SK-N-MC (cell line): Measurements from ENCODE around the gene ZMYND8.
"Not testable (repeated sequence)": the region's sequence is repeated elsewhere in the genome, so short reads cannot be mapped to it uniquely, and the experiment has no call there.

Source experiments
- DNase-seq: peaks from one replicate; pipeline ENCODE4 v3.0.0-alpha.2; 2011; ENCODE audit warnings: low read depth, low spot score
- H3K27ac ChIP-seq: fragments of 200-600 bp; sonication (generic); 2 replicates; pipeline ENCODE4 v1.5.1; 2016; ENCODE audit warnings: mixed run types
- H3K36me3 ChIP-seq: fragments of 200-600 bp; sonication (generic); 2 replicates; pipeline ENCODE4 v1.6.1; 2017; ENCODE audit warnings: antibody characterized with exemption, low read length, mixed read lengths; ENCODE audit not compliant: insufficient read depth
- H3K4me3 ChIP-seq: fragments of 200-600 bp; sonication (generic); 2 replicates; pipeline ENCODE4 v1.5.1; 2016
- H3K9ac ChIP-seq: fragments of 200-600 bp; sonication (generic); 2 replicates; pipeline ENCODE4 v1.8.0; 2017; ENCODE audit warnings: mixed run types, mixed read lengths; ENCODE audit not compliant: insufficient read length
- H3K9me3 ChIP-seq: fragments of 200-600 bp; sonication (generic); 2 replicates; pipeline ENCODE4 v1.6.1; 2017; ENCODE audit warnings: low read depth, mild to moderate bottlenecking, antibody characterized with exemption, low read length, moderate library complexity, mixed read lengths
- EZH2 ChIP-seq: fragments of 200-600 bp; sonication (generic); IDR thresholded peaks from one replicate; pipeline ENCODE4 v1.6.1; 2017; ENCODE audit warnings: antibody characterized with exemption
- FOXP2 ChIP-seq: optimal IDR thresholded peaks from 2 replicates; pipeline ENCODE3; 2011; ENCODE audit warnings: mild to moderate bottlenecking, moderate library complexity; ENCODE audit not compliant: insufficient read depth; ENCODE audit errors: extremely low read length, control extremely low read depth
- POLR2AphosphoS5 ChIP-seq: IDR thresholded peaks from 2 replicates; pipeline ENCODE4 v1.6.1; 2012; ENCODE audit warnings: mild to moderate bottlenecking, low read depth, low read length, borderline replicate concordance

Gene ZMYND8

DNA sequence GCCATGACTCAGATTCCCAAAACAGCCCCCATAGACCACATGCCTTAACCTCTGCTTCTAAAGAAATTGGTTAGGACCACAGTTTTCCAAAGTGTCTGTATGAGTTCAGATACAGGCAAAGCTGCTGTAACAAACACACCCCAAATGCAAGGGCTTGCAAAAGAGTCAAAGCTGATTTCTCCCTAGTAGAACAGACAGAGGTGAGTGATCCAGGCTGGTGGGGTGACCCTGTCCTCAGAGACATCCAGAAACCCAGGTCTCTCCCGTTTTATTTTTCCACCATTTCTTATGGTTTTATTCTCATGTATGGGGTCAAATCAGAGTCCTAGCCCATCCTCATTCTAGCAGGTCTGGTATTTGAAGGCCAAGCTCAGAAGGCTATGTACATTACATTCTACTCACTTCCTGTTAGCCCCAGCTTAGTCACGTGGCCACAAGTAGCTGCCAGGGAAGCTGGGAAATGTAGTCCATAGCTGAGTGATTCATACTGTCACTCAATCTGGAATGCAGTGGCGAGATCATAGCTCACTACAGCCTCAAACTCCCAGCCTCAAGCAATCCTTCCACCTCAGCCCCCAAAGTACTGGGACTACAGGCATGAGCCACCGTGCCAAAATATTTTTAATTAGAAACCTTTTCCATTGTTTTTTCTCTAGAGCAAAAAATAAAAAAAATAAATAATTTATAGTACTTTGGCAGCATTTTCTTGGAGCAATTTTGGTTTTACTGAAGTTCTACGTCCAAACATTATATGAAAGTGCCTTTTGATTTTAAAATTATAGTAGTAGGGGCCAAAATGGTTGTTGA, 175.2 kb downstream of the ZMYND8 start:
- no peak overlapping the region for H3K27ac ChIP-seq
- H3K9ac ChIP-seq = no peak overlapping the region

DNA sequence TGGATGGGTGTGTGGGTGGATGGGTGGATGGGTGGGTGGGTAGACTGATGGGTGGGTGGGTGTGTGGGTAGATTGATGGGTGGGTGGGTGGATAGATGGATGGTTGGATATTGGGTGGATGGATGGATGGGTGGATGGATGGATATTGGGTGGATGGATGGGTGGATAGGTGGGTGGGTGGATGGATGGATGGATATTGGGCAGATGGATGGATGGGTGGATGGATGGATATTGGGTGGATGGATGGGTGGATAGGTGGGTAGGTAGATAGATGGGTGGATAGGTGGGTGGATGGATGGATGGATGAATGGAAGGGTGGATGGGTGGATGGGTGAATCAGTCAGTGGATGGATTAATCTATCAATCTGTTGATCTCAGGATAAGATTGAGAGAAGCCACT, 177.2 kb downstream of the ZMYND8 start:
- Histone ChIP-seq H3K36me3 (no peaks in the 10 kb centered on the region), H3K4me3 (no peak overlapping the region), H3K9ac (no peak overlapping the region), H3K27ac (no peak overlapping the region), H3K9me3 (no peaks in the 10 kb centered on the region)
- DNase-seq = no peak
- TF ChIP-seq FOXP2 (no peak), EZH2 (no peak), POLR2AphosphoS5 (no peak)

More for the DNA sequence above, 175.2 kb downstream of the ZMYND8 start:
- DNase-seq = no peak
- H3K9me3 ChIP-seq = no peaks in the 10 kb centered on the region
- TF ChIP-seq EZH2 (no peak), POLR2AphosphoS5 (no peak), FOXP2 (no peak)
- H3K4me3 ChIP-seq = no peak overlapping the region
- H3K36me3 ChIP-seq = no peaks in the 10 kb centered on the region

DNA sequence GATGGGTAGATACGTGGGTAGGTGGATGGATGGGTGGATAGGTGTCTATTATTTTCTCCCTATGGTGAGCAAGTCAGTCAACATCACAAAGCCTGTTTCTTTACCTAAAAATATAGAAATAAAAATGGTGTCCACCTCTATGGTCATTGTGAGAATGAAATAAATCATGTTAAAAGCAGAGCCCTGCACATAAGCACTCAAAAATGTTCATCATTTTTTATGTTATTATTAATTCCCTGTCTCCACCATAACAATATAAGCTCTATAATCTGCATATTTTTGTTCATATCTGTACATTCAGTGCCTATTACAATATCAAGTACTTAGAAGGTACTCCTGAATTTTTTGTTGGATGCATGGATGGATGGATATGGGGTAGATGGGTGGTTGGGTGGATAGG, 177.6 kb downstream of the ZMYND8 start:
- H3K9ac ChIP-seq = no peak overlapping the region
- DNase-seq = no peak
- H3K9me3 ChIP-seq = no peaks in the 10 kb centered on the region
- H3K4me3 ChIP-seq = no peak overlapping the region
- H3K36me3 ChIP-seq = no peaks in the 10 kb centered on the region
- H3K27ac ChIP-seq = no peak overlapping the region
- TF ChIP-seq EZH2 = no peak
- TF ChIP-seq POLR2AphosphoS5 = no peak
- no peak for TF ChIP-seq FOXP2

DNA sequence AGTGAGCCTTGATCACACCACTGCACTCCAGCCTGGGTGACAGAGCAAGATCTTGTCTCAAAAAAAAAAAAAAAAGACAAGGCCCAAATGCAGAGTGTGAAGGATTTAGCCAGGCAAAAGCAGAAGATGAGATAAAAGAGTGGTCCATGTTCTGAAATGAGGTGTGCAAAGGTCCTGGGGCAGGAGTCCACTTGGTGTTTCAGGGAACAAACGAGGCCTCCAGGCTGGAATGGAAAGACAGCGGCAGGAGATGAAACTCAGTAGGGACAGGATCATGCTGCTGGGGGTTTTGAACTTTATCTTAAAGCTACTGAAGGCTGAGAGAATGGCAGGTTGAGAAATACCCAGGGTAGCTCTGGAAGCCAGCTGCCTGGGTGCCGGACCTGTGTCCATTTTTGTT, 178.2 kb downstream of the ZMYND8 start:
- no peak for DNase-seq
- no peak overlapping the region for H3K4me3 ChIP-seq
- no peaks in the 10 kb centered on the region for H3K9me3 ChIP-seq
- no peak overlapping the region for H3K27ac ChIP-seq
- TF ChIP-seq FOXP2 (no peak), EZH2 (no peak), POLR2AphosphoS5 (no peak)
- no peak overlapping the region for H3K9ac ChIP-seq
- H3K36me3 ChIP-seq = no peaks in the 10 kb centered on the region

DNA sequence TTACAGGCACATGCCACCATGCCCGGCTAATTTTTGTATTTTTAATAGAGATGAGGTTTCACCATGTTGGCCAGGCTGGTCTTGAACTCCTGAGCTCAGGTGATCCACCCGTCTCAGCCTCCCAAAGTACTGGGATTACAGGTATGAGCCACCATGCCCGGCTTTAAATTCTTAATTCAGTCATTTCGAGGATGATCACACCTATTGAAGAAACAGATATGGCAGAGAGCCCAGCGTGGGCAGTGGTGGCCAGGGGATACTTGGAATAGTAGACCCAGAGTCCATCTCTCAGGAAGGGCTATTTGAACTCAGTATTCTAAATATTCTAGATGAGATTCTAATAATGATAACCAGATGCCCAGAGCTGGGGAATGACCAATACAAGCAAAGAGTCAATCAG, 180.3 kb downstream of the ZMYND8 start:
- H3K9me3 ChIP-seq, DNase-seq, H3K4me3 ChIP-seq, H3K27ac ChIP-seq, H3K36me3 ChIP-seq, H3K9ac ChIP-seq: not testable (repeated sequence)

DNA sequence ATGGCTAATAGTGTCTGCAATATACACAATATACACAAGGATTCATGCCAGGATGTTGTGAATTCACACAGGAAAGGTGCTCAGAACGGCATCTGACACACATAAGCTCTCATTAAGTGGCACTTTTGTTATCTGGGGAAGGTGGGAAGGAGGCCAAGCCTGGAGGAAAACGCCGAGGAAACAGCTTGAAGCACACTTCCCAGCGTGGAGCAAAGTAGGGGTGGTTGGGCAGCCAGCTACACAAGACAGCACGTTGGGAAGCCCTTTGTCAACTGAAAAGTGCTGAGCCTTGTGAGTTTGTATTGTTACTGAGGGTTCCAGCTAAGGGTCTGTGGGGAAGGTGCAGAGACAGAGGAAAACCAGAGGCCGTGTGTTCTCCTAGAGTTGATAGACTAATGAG, 181.0 kb downstream of the ZMYND8 start:
- no peak overlapping the region for H3K27ac ChIP-seq
- no peak overlapping the region for H3K9ac ChIP-seq
- TF ChIP-seq EZH2 (no peak), FOXP2 (no peak), POLR2AphosphoS5 (no peak)
- H3K36me3 ChIP-seq = no peaks in the 10 kb centered on the region
- H3K9me3 ChIP-seq = no peaks in the 10 kb centered on the region
- DNase-seq = no peak
- no peak overlapping the region for H3K4me3 ChIP-seq

DNA sequence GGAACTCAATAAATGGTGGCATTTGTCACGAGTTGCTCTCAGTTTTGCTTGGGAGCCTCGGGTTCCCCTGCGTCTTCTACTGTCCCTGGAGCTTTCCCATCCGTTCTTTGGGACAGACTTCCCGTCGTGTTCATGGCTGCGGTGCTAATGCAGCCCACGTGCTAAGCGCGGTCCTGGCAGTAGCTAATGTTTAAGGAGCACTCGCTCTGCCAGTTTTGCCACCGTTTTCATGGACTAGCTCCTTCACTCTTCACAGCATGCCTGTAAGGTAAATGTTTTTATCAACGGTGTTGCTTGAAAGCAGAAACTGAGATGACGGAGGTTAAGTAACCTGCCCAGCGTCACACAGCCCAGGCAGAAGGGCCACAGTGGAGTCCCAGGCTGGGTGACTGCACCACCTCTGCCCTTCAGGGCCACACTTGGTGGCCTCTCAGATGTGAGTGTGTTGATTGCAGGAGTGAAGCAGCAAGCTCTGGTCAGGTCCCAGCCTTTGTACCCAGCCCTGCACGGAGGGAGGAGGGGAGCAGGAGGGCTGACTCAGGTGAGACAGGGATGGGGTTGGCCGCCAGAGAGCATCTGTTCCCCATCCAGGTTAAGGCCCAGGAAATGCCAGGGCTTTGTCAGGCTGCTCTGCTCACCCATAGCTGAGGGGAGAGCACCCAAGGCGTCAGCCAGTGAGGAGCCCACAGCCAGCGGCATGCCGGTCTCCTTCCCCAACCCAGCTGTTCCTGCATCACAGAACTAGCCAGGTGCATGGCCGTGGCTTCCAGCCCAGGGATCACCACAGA, 181.8 kb downstream of the ZMYND8 start:
- Histone ChIP-seq H3K36me3 (no peaks in the 10 kb centered on the region), H3K4me3 (no peak overlapping the region), H3K9ac (no peak overlapping the region), H3K9me3 (no peaks in the 10 kb centered on the region), H3K27ac (no peak overlapping the region)
- no peak for DNase-seq
- TF ChIP-seq FOXP2 (no peak), POLR2AphosphoS5 (no peak), EZH2 (no peak)

DNA sequence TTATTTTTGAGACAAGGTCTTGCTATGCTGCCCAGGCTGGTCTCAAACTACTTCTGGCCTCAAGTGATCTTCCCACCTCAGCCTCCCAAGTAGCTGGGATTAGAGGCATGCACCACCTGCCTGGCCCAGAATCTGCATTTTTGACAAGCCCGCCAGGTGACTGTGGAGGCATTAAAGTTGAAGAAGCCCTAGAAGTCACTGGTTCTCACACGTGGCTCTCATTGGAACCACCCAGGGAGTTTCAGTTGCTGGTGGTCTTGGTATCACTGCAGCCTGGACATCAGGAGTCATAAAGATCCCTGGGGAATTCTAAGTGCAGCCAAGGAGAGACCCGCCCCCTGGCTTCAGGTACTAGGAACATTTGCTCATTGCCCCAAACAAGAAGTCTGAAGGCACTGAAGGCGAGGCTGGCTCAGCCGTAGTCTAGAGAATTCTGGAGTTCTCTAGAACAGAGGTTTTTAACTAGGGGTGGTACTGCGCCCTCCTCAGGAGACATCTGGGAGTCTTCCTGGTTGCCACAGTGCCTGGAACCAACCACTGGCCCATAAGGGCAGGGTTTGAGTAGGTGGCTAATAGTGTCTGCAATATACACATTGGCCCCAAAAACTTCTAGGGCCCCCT, 182.8 kb downstream of the ZMYND8 start:
- DNase-seq = no peak
- Histone ChIP-seq H3K27ac (no peak overlapping the region), H3K9me3 (no peaks in the 10 kb centered on the region), H3K9ac (no peak overlapping the region), H3K36me3 (no peaks in the 10 kb centered on the region), H3K4me3 (no peak overlapping the region)
- TF ChIP-seq POLR2AphosphoS5 (no peak), EZH2 (no peak), FOXP2 (no peak)
